ENCODE data around the gene HYPK. TPM values are rescaled to one million over a fixed set of nuclear protein-coding genes. Genes with fewer than 3 reads are reported as not detected.

Gene HYPK
- total RNA-seq, result 10 to 100 TPM; 10.3 to 15.2 TPM

DNA sequence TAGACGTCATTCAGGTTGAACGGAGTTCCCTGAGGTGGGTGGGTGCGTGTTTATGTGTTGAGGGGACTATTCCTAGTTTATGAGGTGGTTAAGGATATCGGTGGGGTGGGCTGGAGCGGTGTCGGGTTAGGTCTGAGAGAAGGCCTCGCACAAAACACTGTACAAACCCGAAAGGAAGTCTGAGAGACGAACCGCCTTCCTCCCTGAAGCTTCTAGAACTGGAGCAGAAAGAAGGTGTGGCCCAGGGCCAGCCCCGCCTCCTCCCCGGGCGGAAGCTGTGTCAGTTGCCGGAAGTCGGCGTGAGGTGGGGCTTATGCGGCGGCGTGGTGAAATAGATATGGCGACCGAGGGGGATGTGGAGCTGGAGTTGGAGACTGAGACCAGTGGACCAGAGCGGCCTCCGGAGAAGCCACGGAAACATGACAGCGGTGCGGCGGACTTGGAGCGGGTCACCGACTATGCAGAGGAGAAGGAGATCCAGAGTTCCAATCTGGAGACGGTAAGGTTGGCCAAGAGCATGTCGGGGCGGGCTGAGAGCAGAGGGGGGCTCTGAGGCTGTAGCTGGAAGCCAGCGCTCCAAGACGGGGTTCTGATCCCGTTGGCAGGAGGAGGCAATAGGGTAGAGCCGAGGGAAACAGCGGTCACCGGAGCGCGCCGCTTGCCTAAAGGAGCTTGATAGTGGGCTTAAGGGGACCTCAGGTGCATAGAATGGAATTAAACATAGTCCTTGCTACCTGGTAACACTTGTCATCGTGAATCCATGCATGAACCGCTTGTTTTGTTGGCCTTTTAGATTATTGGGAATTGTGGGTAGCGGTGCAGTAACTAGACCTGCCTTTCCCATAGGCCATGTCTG is at the start of gene HYPK:
Gene HYPK, plus strand, starts transcription at position 314 of the 856 bp plus-strand sequence. Its CDS starts 24 bp downstream, at position 338.
- peaks cover 46% of the 10 kb centered on the region for H3K4me1 Mint-ChIP-seq (ENCODE audit: low read depth)
- DNase-seq (peak; percentile 94), ATAC-seq (replicated peaks in 1 of 2) (peak; percentile 98)
- no peaks in the 10 kb centered on the region for H3K9me3 Mint-ChIP-seq
- peaks cover 7 to 39% of the 10 kb centered on the region in 2 donors for H3K36me3 Mint-ChIP-seq (ENCODE audit: insufficient read depth in 2 of 2)
- H3K4me3 Mint-ChIP-seq, result peak within 1 kb of the TSS; percentile 89 to 91
- H3K27ac Mint-ChIP-seq, result peak within 1 kb of the TSS; percentile 89
- H3K27me3 Mint-ChIP-seq (ENCODE audit: low read depth), result no peaks in the 10 kb centered on the region

GRCh38 chr15:43751885-43752284 is 48.5 kb upstream of the HYPK start:
- Mint-ChIP-seq H3K27me3 (ENCODE audit: low read depth) (no peaks in the 10 kb centered on the region), H3K4me1 (ENCODE audit: low read depth) (peaks cover 48% of the 10 kb centered on the region), H3K36me3 (ENCODE audit: insufficient read depth in 2 of 2) (peaks cover 2 to 24% of the 10 kb centered on the region in 2 donors), H3K4me3 (peak overlapping the region in 1 of 2 donors; percentile 85), H3K9me3 (no peaks in the 10 kb centered on the region), H3K27ac (peak overlapping the region; percentile 94)
- no peak for DNase-seq
- no peak for ATAC-seq (replicated peaks in 1 of 2)

DNA sequence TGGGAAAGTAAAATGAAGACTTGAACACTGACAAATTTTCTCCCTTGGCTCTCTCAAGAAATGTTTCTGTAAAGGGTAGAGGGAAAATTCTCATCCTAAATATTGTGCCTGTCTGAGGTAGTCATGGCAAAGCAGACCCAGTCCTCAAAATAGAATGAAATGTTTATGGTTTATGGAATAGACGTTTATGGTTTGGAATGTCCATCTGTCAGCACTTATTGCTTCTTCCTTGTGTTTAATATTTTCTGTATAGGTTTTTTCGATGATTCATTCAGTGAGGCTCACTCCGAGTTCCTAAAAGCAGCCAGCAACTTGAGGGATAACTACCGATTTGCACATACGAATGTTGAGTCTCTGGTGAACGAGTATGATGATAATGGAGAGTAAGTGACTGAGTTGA is 37.6 kb upstream of the HYPK start:
- peaks cover 6% of the 10 kb centered on the region for H3K4me1 Mint-ChIP-seq (ENCODE audit: low read depth)
- no peak overlapping the region for H3K27ac Mint-ChIP-seq
- H3K4me3 Mint-ChIP-seq, result no peak overlapping the region
- H3K9me3 Mint-ChIP-seq, result no peaks in the 10 kb centered on the region
- no peaks in the 10 kb centered on the region for H3K27me3 Mint-ChIP-seq (ENCODE audit: low read depth)
- ATAC-seq (replicated peaks in 1 of 2) (no peak), DNase-seq (no peak)
- peaks cover 4 to 39% of the 10 kb centered on the region in 2 donors for H3K36me3 Mint-ChIP-seq (ENCODE audit: insufficient read depth in 2 of 2)

DNA sequence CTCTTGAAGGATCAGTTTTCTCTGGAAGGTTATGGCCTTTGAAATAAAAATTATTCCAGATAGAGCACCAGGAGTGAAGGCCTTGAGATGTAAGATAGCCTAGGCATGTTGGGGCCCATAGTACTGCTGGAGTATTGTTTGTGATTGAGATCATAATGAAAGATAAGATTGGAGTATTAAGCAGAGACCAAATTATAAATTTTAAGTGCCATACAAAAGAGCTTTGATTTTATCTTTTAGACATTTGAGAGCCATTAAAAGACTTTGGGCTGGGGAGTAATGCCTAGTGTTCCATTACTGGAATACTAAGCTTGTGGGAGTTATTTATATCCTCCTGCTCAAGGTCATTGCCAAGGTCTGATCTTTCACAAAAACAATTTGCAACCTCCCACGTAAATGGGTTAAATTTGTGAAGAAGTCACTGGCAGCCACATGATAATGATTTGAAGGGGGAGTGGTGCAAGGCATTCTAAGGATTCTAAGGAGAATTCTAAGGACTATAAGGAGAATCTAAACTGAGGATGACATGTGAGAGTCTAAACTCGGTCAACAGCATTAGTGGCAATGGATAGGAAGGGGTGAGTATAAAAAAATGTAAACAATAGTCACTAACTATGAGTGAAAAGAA is 36.5 kb upstream of the HYPK start:
- H3K4me1 Mint-ChIP-seq (ENCODE audit: low read depth), result peaks cover 6% of the 10 kb centered on the region
- peaks cover 4 to 39% of the 10 kb centered on the region in 2 donors for H3K36me3 Mint-ChIP-seq (ENCODE audit: insufficient read depth in 2 of 2)
- H3K27ac Mint-ChIP-seq, result peak overlapping the region; percentile 92
- H3K9me3 Mint-ChIP-seq, result no peaks in the 10 kb centered on the region
- no peaks in the 10 kb centered on the region for H3K27me3 Mint-ChIP-seq (ENCODE audit: low read depth)
- no peak for ATAC-seq (replicated peaks in 1 of 2)
- DNase-seq, result no peak
- H3K4me3 Mint-ChIP-seq, result no peak overlapping the region

- no peak overlapping the region for H3K27ac Mint-ChIP-seq
- H3K4me1 Mint-ChIP-seq (ENCODE audit: low read depth), result no peaks in the 10 kb centered on the region
- DNase-seq (peak; percentile 62 to 63), ATAC-seq (replicated peaks in 1 of 2) (peak; percentile 62 to 68)
- no peak overlapping the region for H3K4me3 Mint-ChIP-seq
- peaks cover 3 to 28% of the 10 kb centered on the region in 2 donors for H3K36me3 Mint-ChIP-seq (ENCODE audit: insufficient read depth in 2 of 2)
- H3K9me3 Mint-ChIP-seq, result no peaks in the 10 kb centered on the region
- H3K27me3 Mint-ChIP-seq (ENCODE audit: low read depth), result no peaks in the 10 kb centered on the region
These were observed 30.7 kb upstream of the HYPK start for GRCh38 chr15:43769584-43770228.

GRCh38 chr15:43771816-43772215 is 28.6 kb upstream of the HYPK start:
- Mint-ChIP-seq H3K4me1 (ENCODE audit: low read depth) (peaks cover 12% of the 10 kb centered on the region), H3K36me3 (ENCODE audit: insufficient read depth in 2 of 2) (peaks cover 3 to 19% of the 10 kb centered on the region in 2 donors), H3K27ac (no peak overlapping the region), H3K27me3 (ENCODE audit: low read depth) (no peaks in the 10 kb centered on the region), H3K9me3 (no peaks in the 10 kb centered on the region), H3K4me3 (no peak overlapping the region)
- DNase-seq, result no peak
- no peak for ATAC-seq (replicated peaks in 1 of 2)

- H3K27ac Mint-ChIP-seq, result no peak overlapping the region
- ATAC-seq (replicated peaks in 1 of 2) (no peak), DNase-seq (no peak)
- H3K27me3 Mint-ChIP-seq (ENCODE audit: low read depth), result no peaks in the 10 kb centered on the region
- H3K4me1 Mint-ChIP-seq (ENCODE audit: low read depth), result peaks cover 19% of the 10 kb centered on the region
- H3K4me3 Mint-ChIP-seq, result no peak overlapping the region
- peaks cover 3 to 14% of the 10 kb centered on the region in 2 donors for H3K36me3 Mint-ChIP-seq (ENCODE audit: insufficient read depth in 2 of 2)
- H3K9me3 Mint-ChIP-seq, result no peaks in the 10 kb centered on the region
These were observed 27.8 kb upstream of the HYPK start for GRCh38 chr15:43772624-43773023.

GRCh38 chr15:43774062-43774461 is 26.3 kb upstream of the HYPK start:
- Mint-ChIP-seq H3K27ac (peak overlapping the region; percentile 23), H3K27me3 (ENCODE audit: low read depth) (no peaks in the 10 kb centered on the region), H3K4me3 (no peak overlapping the region), H3K36me3 (ENCODE audit: insufficient read depth in 2 of 2) (peaks cover 3 to 14% of the 10 kb centered on the region in 2 donors), H3K4me1 (ENCODE audit: low read depth) (peaks cover 33% of the 10 kb centered on the region), H3K9me3 (no peaks in the 10 kb centered on the region)
- ATAC-seq (replicated peaks in 1 of 2), result no peak
- DNase-seq, result no peak

GRCh38 chr15:43775411-43775965 is 24.9 kb upstream of the HYPK start:
- Mint-ChIP-seq H3K9me3 (no peaks in the 10 kb centered on the region), H3K27ac (peak overlapping the region; percentile 63), H3K36me3 (ENCODE audit: insufficient read depth in 2 of 2) (peaks cover 3 to 5% of the 10 kb centered on the region in 2 donors), H3K4me3 (peak overlapping the region; percentile 84 to 98), H3K4me1 (ENCODE audit: low read depth) (peaks cover 36% of the 10 kb centered on the region), H3K27me3 (ENCODE audit: low read depth) (no peaks in the 10 kb centered on the region)
- DNase-seq (no peak), ATAC-seq (replicated peaks in 1 of 2) (no peak)

GRCh38 chr15:43776101-43776717 is 24.2 kb upstream of the HYPK start:
- H3K27ac Mint-ChIP-seq, result no peak overlapping the region

GRCh38 chr15:43776718-43777266 is 23.6 kb upstream of the HYPK start, which contains the start of gene ELL3:
ELL3 (minus strand) TSS chr15:43776966; CDS start chr15:43776901, 65 bp downstream.
- peaks cover 36% of the 10 kb centered on the region for H3K4me1 Mint-ChIP-seq (ENCODE audit: low read depth)
- peak within 1 kb of the TSS; percentile 87 for H3K27ac Mint-ChIP-seq
- ATAC-seq (replicated peaks in 1 of 2), result peak; percentile 75 to 78
- peak within 1 kb of the TSS; percentile 84 to 98 for H3K4me3 Mint-ChIP-seq
- H3K9me3 Mint-ChIP-seq, result no peaks in the 10 kb centered on the region
- no peaks in the 10 kb centered on the region for H3K27me3 Mint-ChIP-seq (ENCODE audit: low read depth)
- peaks cover 0 to under 1% of the 10 kb centered on the region in 2 donors for H3K36me3 Mint-ChIP-seq (ENCODE audit: insufficient read depth in 2 of 2)
- peak; percentile 80 for DNase-seq

More at GRCh38 chr15:43776101-43776717, 24.2 kb upstream of the HYPK start:
- peak in 1 of 2 donors; percentile 3 for ATAC-seq (replicated peaks in 1 of 2)
- no peaks in the 10 kb centered on the region for H3K27me3 Mint-ChIP-seq (ENCODE audit: low read depth)
- H3K36me3 Mint-ChIP-seq (ENCODE audit: insufficient read depth in 2 of 2), result peaks cover 0 to 2% of the 10 kb centered on the region in 2 donors
- DNase-seq, result peak; percentile 20 to 33
- H3K4me1 Mint-ChIP-seq (ENCODE audit: low read depth), result peaks cover 36% of the 10 kb centered on the region
- H3K4me3 Mint-ChIP-seq, result peak overlapping the region; percentile 84 to 98
- no peaks in the 10 kb centered on the region for H3K9me3 Mint-ChIP-seq

DNA sequence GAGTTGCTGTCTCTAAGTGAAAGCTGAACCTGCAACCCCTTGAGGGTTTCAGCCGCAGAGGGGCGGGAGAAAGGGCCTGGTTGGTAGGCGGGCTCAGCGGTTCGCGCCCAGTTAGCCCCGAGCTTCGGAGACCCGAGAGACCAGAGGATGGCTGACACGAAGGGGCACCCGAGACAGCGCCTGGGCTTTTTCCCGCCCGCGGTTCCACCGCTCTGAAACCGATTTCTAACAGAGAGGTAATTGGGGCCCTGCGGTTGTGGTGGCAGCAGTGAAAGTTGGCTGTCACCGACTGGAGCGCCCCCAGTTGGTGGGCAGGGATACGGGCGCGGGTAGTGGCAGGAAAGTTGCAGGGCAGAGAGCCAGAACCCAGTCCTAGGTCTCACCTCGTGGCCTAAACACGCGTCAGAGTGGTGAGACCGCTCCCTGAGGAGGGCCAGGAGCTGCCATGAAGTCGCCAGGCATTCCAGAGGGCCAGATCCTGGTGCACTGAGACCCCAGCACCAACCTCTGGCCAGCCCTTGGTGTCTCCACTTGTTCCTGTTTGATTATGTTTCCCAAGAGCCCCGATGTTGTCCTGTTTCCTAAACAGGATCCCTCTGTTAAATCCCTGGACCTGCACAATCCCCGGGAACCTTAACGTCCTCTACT is 23.0 kb upstream of the HYPK start:
- Mint-ChIP-seq H3K36me3 (ENCODE audit: insufficient read depth in 2 of 2) (no peaks in the 10 kb centered on the region), H3K27me3 (ENCODE audit: low read depth) (no peaks in the 10 kb centered on the region), H3K9me3 (no peaks in the 10 kb centered on the region), H3K4me3 (peak overlapping the region; percentile 84 to 98), H3K4me1 (ENCODE audit: low read depth) (peaks cover 36% of the 10 kb centered on the region), H3K27ac (peak overlapping the region; percentile 87)
- DNase-seq (peak; percentile 86 to 93), ATAC-seq (replicated peaks in 1 of 2) (peak; percentile 85 to 90)

All from activated T-cell treated with anti-CD3 and anti-CD28 coated beads, Interleukin-2, amount 50 U/mL, for 72 hours (primary cell).